Liver (tissue), 3 donors: Measurements from ENCODE around the gene LRP10.

Experiments used
- CTCF ChIP-seq: fragments of 150-350 bp; IDR thresholded peaks from 2 replicates; pipeline ENCODE4 v1.5.1; 2017; ENCODE audit warnings: improper control_type of control experiment, low read depth, low read length; ENCODE audit not compliant: missing input control
- FOXA1 ChIP-seq: IDR thresholded peaks from 2 replicates; pipeline ENCODE4 v1.6.1; 2016; ENCODE audit warnings: antibody characterized with exemption
- GABPA ChIP-seq, 2 donors: IDR thresholded peaks in 1 of 2; conservative IDR thresholded peaks in 1 of 2; 2 replicates each; pipeline ENCODE4 v1.6.1; 2016; ENCODE audit warnings: antibody characterized with exemption in 2 of 2, mild to moderate bottlenecking in 1 of 2, moderate library complexity in 1 of 2
- HNF4A ChIP-seq, 2 donors: conservative IDR thresholded peaks; 2 replicates each; pipeline ENCODE4 v1.6.1; 2016; ENCODE audit warnings: antibody characterized with exemption in 2 of 2, mild to moderate bottlenecking in 2 of 2
- JUND ChIP-seq, 2 donors: IDR thresholded peaks; 2 replicates each; pipeline ENCODE4 v1.6.1; 2016; ENCODE audit warnings: antibody characterized with exemption in 2 of 2
- MAX ChIP-seq: IDR thresholded peaks from 2 replicates; pipeline ENCODE4 v1.6.1; 2016; ENCODE audit warnings: antibody characterized with exemption
- RAD21 ChIP-seq, 2 donors: IDR thresholded peaks; 2 replicates each; pipeline ENCODE4 v1.6.1; 2016; ENCODE audit warnings: antibody characterized with exemption in 2 of 2, mild to moderate bottlenecking in 2 of 2
- RXRA ChIP-seq, 2 donors: IDR thresholded peaks; 2 replicates each; pipeline ENCODE4 v1.6.1; 2017 to 2018; ENCODE audit warnings: antibody characterized with exemption in 2 of 2, mild to moderate bottlenecking in 1 of 2
- SP1 ChIP-seq: IDR thresholded peaks from 2 replicates; pipeline ENCODE4 v1.6.1; 2018; ENCODE audit warnings: antibody characterized with exemption, mild to moderate bottlenecking
- TAF1 ChIP-seq: conservative IDR thresholded peaks from 2 replicates; pipeline ENCODE4 v1.6.1; 2016; ENCODE audit warnings: antibody characterized with exemption, mild to moderate bottlenecking
- YY1 ChIP-seq: IDR thresholded peaks from 2 replicates; pipeline ENCODE4 v1.6.1; 2016; ENCODE audit warnings: antibody characterized with exemption, mild to moderate bottlenecking
- ZBTB33 ChIP-seq: IDR thresholded peaks from 2 replicates; pipeline ENCODE4 v1.6.1; 2016; ENCODE audit warnings: antibody characterized with exemption
- TF ChIP-seq, protein P1 (sequence below): IDR thresholded peaks from 2 replicates; pipeline ENCODE4 v1.6.1; 2016; ENCODE audit warnings: antibody characterized with exemption, mild to moderate bottlenecking
- TF ChIP-seq, protein P2 (sequence below): IDR thresholded peaks from 2 replicates; pipeline ENCODE4 v1.6.1; 2016; ENCODE audit warnings: antibody characterized with exemption
- donor health status: healthy.
- donor health status: healthy.

GRCh38 chr14:22864979-22865378 lies 6.6 kb upstream of the LRP10 start:
- TF ChIP-seq CTCF = no peak
- TF ChIP-seq, protein P1, sequence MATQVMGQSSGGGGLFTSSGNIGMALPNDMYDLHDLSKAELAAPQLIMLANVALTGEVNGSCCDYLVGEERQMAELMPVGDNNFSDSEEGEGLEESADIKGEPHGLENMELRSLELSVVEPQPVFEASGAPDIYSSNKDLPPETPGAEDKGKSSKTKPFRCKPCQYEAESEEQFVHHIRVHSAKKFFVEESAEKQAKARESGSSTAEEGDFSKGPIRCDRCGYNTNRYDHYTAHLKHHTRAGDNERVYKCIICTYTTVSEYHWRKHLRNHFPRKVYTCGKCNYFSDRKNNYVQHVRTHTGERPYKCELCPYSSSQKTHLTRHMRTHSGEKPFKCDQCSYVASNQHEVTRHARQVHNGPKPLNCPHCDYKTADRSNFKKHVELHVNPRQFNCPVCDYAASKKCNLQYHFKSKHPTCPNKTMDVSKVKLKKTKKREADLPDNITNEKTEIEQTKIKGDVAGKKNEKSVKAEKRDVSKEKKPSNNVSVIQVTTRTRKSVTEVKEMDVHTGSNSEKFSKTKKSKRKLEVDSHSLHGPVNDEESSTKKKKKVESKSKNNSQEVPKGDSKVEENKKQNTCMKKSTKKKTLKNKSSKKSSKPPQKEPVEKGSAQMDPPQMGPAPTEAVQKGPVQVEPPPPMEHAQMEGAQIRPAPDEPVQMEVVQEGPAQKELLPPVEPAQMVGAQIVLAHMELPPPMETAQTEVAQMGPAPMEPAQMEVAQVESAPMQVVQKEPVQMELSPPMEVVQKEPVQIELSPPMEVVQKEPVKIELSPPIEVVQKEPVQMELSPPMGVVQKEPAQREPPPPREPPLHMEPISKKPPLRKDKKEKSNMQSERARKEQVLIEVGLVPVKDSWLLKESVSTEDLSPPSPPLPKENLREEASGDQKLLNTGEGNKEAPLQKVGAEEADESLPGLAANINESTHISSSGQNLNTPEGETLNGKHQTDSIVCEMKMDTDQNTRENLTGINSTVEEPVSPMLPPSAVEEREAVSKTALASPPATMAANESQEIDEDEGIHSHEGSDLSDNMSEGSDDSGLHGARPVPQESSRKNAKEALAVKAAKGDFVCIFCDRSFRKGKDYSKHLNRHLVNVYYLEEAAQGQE = no peak
- TF ChIP-seq, protein P2, sequence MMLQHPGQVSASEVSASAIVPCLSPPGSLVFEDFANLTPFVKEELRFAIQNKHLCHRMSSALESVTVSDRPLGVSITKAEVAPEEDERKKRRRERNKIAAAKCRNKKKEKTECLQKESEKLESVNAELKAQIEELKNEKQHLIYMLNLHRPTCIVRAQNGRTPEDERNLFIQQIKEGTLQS = no peak
- no peak for TF ChIP-seq HNF4A (conservative IDR thresholded peaks at IDR 0.05)
- TF ChIP-seq FOXA1 = no peak
- no peak for TF ChIP-seq RAD21 (IDR thresholded peaks at IDR 0.05)
- no peak for TF ChIP-seq RXRA (IDR thresholded peaks at IDR 0.05)
- TF ChIP-seq YY1 = no peak
- TF ChIP-seq ZBTB33 = no peak
- TF ChIP-seq GABPA (IDR thresholded peaks at IDR 0.05 in 1 of 2, conservative IDR thresholded peaks at IDR 0.05 in 1 of 2) = no peak
- TF ChIP-seq SP1 = no peak
- TF ChIP-seq MAX = no peak
- no peak for TF ChIP-seq TAF1
- TF ChIP-seq JUND (IDR thresholded peaks at IDR 0.05) = no peak
